OCI-LY3 (cell line): ENCODE results near the gene NUDT8.

Source experiments
- EZH2phosphoT487 ChIP-seq: fragments of 200-600 bp; shearing (Covaris generic); IDR thresholded peaks from 2 replicates; pipeline ENCODE4 v1.6.1; 2018; ENCODE audit warnings: antibody characterized with exemption, mixed run types, low read depth
- TF ChIP-seq, protein P1 (sequence below): fragments of 200-600, 300-600 bp; sonication (generic); IDR thresholded peaks from 2 replicates; pipeline ENCODE4 v1.5.1; 2014; ENCODE audit warnings: antibody characterized with exemption, low read length, low read depth

DNA sequence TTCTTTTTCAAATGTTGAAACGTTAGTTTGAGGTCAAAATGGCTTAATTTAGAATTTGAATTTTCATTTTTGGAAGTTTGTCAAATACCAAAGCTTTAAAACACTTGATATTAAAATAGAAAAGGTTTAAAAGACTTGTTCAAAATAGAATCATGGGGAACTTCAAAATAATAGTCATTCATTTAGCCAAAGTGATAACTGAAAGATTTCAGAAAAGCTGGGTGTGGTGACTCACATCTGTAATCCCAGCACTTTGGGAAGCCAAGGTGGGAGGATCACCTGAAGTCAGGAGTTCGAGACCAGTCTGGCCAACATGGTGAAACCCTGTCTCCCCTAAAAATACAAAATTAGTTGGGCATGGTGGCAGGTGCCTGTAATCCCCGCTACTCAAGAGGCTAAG lies 35.3 kb downstream of the NUDT8 start:
- TF ChIP-seq, protein P1, sequence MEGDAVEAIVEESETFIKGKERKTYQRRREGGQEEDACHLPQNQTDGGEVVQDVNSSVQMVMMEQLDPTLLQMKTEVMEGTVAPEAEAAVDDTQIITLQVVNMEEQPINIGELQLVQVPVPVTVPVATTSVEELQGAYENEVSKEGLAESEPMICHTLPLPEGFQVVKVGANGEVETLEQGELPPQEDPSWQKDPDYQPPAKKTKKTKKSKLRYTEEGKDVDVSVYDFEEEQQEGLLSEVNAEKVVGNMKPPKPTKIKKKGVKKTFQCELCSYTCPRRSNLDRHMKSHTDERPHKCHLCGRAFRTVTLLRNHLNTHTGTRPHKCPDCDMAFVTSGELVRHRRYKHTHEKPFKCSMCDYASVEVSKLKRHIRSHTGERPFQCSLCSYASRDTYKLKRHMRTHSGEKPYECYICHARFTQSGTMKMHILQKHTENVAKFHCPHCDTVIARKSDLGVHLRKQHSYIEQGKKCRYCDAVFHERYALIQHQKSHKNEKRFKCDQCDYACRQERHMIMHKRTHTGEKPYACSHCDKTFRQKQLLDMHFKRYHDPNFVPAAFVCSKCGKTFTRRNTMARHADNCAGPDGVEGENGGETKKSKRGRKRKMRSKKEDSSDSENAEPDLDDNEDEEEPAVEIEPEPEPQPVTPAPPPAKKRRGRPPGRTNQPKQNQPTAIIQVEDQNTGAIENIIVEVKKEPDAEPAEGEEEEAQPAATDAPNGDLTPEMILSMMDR, result no peak
- no peak for TF ChIP-seq EZH2phosphoT487
